Keratinocyte (primary cell): Measurements from ENCODE around the gene ZEB2. TPM values are rescaled to one million over a fixed set of nuclear protein-coding genes. Genes with fewer than 3 reads are reported as not detected.

Source experiments
- DNase-seq: peaks from one replicate; pipeline ENCODE4 v3.0.0-alpha.2; 2011; ENCODE audit warnings: low read depth, missing footprints, low spot score
- FAIRE-seq: peaks from 2 replicates; lab custom pipeline; 2011; peaks lifted over from hg19 to GRCh38; lab: Jason Lieb, UNC
- H2AFZ ChIP-seq: 2 replicates; pipeline ENCODE4 v1.6.0; 2012; ENCODE audit warnings: low read length, control low read depth, inconsistent platforms; ENCODE audit not compliant: control insufficient read depth
- H3K27ac ChIP-seq: 2 replicates; pipeline ENCODE4 v1.5.1; 2011; ENCODE audit warnings: low read length; ENCODE audit not compliant: control insufficient read depth, insufficient read depth
- H3K27me3 ChIP-seq: 3 replicates; pipeline ENCODE4 v1.6.0; 2011; ENCODE audit warnings: low read length; ENCODE audit not compliant: control insufficient read depth, insufficient read depth; ENCODE audit errors: extremely low read depth
- H3K36me3 ChIP-seq, 2 experiments: 2 replicates in 1 of 2; 3 replicates in 1 of 2; pipeline ENCODE4 v1.5.1; 2011; ENCODE audit warnings: low read length in 2 of 2, mild to moderate bottlenecking in 1 of 2; ENCODE audit not compliant: control insufficient read depth in 2 of 2, insufficient read depth in 2 of 2; ENCODE audit errors: extremely low read depth in 1 of 2
- H3K4me1 ChIP-seq: 3 replicates; pipeline ENCODE4 v1.5.1; 2011; ENCODE audit warnings: low read length; ENCODE audit not compliant: control insufficient read depth, insufficient read depth; ENCODE audit errors: extremely low read depth
- H3K4me2 ChIP-seq: 3 replicates; pipeline ENCODE4 v1.6.0; 2011; ENCODE audit warnings: low read depth, low read length; ENCODE audit not compliant: control insufficient read depth, insufficient read depth; ENCODE audit errors: extremely low read depth
- H3K4me3 ChIP-seq, 3 experiments: fragments of 200-600 bp in 1 of 3; sonication (generic) in 1 of 3; 2 replicates in 2 of 3; 3 replicates in 1 of 3; pipeline ENCODE4 v1.5.1; 2011 to 2016; ENCODE audit warnings: low read length in 3 of 3, mild to moderate bottlenecking in 3 of 3, control low read depth in 2 of 3, inconsistent platforms in 1 of 3, low read depth in 1 of 3, mixed read lengths in 1 of 3, mixed run types in 1 of 3, moderate library complexity in 1 of 3; ENCODE audit not compliant: control insufficient read depth in 2 of 3, insufficient read depth in 2 of 3; ENCODE audit errors: extremely low read depth in 1 of 3
- H3K79me2 ChIP-seq: 2 replicates; pipeline ENCODE4 v1.6.0; 2012; ENCODE audit warnings: low read length; ENCODE audit not compliant: control insufficient read depth, insufficient read depth
- H3K9ac ChIP-seq: 3 replicates; pipeline ENCODE4 v1.6.0; 2011; ENCODE audit warnings: low read length; ENCODE audit not compliant: control insufficient read depth, insufficient read depth; ENCODE audit errors: extremely low read depth
- H3K9me1 ChIP-seq: 3 replicates; pipeline ENCODE4 v1.6.0; 2011; ENCODE audit warnings: low read length; ENCODE audit not compliant: control insufficient read depth, insufficient read depth; ENCODE audit errors: extremely low read depth
- H3K9me3 ChIP-seq: 2 replicates; pipeline ENCODE4 v1.5.1; 2012; ENCODE audit warnings: low read depth, low read length; ENCODE audit not compliant: control insufficient read depth
- H4K20me1 ChIP-seq: 3 replicates; pipeline ENCODE4 v1.6.0; 2011; ENCODE audit warnings: low read length; ENCODE audit not compliant: control insufficient read depth, insufficient read depth; ENCODE audit errors: extremely low read depth
- CTCF ChIP-seq, 3 experiments: IDR thresholded peaks in 1 of 3; conservative IDR thresholded peaks in 1 of 3; optimal IDR thresholded peaks in 1 of 3; 2 replicates in 2 of 3; 3 replicates in 1 of 3; pipeline versions ENCODE3 to v1.5.1; 2011; ENCODE audit warnings: low read length in 3 of 3, mild to moderate bottlenecking in 3 of 3, moderate library complexity in 2 of 3, control low read depth in 1 of 3, inconsistent platforms in 1 of 3; ENCODE audit not compliant: insufficient read depth in 2 of 3; ENCODE audit errors: extremely low read depth in 1 of 3
- EZH2 ChIP-seq: IDR thresholded peaks from one replicate; pipeline ENCODE4 v1.6.1; 2012; ENCODE audit warnings: inconsistent platforms, mild to moderate bottlenecking, low read length, moderate library complexity
- dilution Hi-C: fragments of 300-500 bp; cut with MboI; formaldehyde crosslinking; loops from one replicate; pipeline ENCODE4 v1.7.0; 2020; ENCODE audit warnings: low sequenced_read_pairs; ENCODE audit not compliant: extremely low pct_ligation_motif_present
- polyA plus RNA-seq, 5 experiments: library from polyadenylated mRNA; depleted of rRNA in 3 of 5; stranded (reverse) in 3 of 5; stranded (forward) in 1 of 5; unstranded in 1 of 5; fragments of >200 nt; gene quantifications; 1 replicate in 1 of 5; 2 replicates in 3 of 5; 3 replicates in 1 of 5; pipeline versions ENCODE4 v1.2.1 to v1.2.3, GENCODE V29; 2011 to 2012; ENCODE audit warnings: missing spikeins in 2 of 5, low read depth in 1 of 5, low replicate concordance in 1 of 5

ZEB2 gene
- polyA plus RNA-seq, 1 donor (not counting 4 experiments of a cell fraction or from before 2014, with no cell fraction given): 0.12 TPM

- H3K4me3 ChIP-seq: no peak overlapping the region
- dilution Hi-C loops: no loop called here
- H4K20me1 ChIP-seq: no peaks in the 10 kb centered on the region
- no peak overlapping the region for H3K4me2 ChIP-seq
- H3K79me2 ChIP-seq: no peaks in the 10 kb centered on the region
- H2AFZ ChIP-seq: no peak overlapping the region
- no peaks in the 10 kb centered on the region for H3K36me3 ChIP-seq
- no peak overlapping the region for H3K27ac ChIP-seq
- H3K9me3 ChIP-seq: no peaks in the 10 kb centered on the region
- H3K27me3 ChIP-seq: no peaks in the 10 kb centered on the region
- no peak for DNase-seq
- H3K9ac ChIP-seq: no peak overlapping the region
- no peaks in the 10 kb centered on the region for H3K4me1 ChIP-seq
- no peaks in the 10 kb centered on the region for H3K9me1 ChIP-seq
- TF ChIP-seq EZH2 (no peak), CTCF (optimal IDR thresholded peaks at IDR 0.05 in 1 of 3, IDR thresholded peaks at IDR 0.05 in 1 of 3, conservative IDR thresholded peaks at IDR 0.05 in 1 of 3; ENCODE audit: extremely low read depth in 1 of 3, insufficient read depth in 2 of 3, low read length in 3 of 3) (no peak)
- FAIRE-seq: no peak
These were observed 140.0 kb downstream of the ZEB2 start for GRCh38 chr2:144379851-144380311.

GRCh38 chr2:144378551-144378950 lies 141.4 kb downstream of the ZEB2 start:
- dilution Hi-C loops: no loop called here
- H3K4me3 ChIP-seq: no peak overlapping the region
- no peak overlapping the region for H3K9ac ChIP-seq
- DNase-seq (no peak), FAIRE-seq (no peak)
- no peaks in the 10 kb centered on the region for H3K79me2 ChIP-seq
- H3K27ac ChIP-seq: no peak overlapping the region
- TF ChIP-seq EZH2: no peak
- no peak for TF ChIP-seq CTCF (optimal IDR thresholded peaks at IDR 0.05 in 1 of 3, IDR thresholded peaks at IDR 0.05 in 1 of 3, conservative IDR thresholded peaks at IDR 0.05 in 1 of 3; ENCODE audit: extremely low read depth in 1 of 3, insufficient read depth in 2 of 3, low read length in 3 of 3)
- no peaks in the 10 kb centered on the region for H3K9me1 ChIP-seq
- H3K4me1 ChIP-seq: no peaks in the 10 kb centered on the region
- no peaks in the 10 kb centered on the region for H4K20me1 ChIP-seq
- H3K9me3 ChIP-seq: no peaks in the 10 kb centered on the region
- no peak overlapping the region for H2AFZ ChIP-seq
- no peak overlapping the region for H3K4me2 ChIP-seq
- no peaks in the 10 kb centered on the region for H3K27me3 ChIP-seq
- no peaks in the 10 kb centered on the region for H3K36me3 ChIP-seq
